GM21367 (cell line): Measurements from ENCODE around the gene BAZ2A.
"Not testable (repeated sequence)": the region's sequence is repeated elsewhere in the genome, so short reads cannot be mapped to it uniquely, and the experiment has no call there.

Experiments used
- ATAC-seq: cut with Tn5 transposase; IDR thresholded peaks from one replicate; pipeline ENCODE4 v1.9.1; 2021; ENCODE audit not compliant: unreplicated experiment

BAZ2A gene

DNA sequence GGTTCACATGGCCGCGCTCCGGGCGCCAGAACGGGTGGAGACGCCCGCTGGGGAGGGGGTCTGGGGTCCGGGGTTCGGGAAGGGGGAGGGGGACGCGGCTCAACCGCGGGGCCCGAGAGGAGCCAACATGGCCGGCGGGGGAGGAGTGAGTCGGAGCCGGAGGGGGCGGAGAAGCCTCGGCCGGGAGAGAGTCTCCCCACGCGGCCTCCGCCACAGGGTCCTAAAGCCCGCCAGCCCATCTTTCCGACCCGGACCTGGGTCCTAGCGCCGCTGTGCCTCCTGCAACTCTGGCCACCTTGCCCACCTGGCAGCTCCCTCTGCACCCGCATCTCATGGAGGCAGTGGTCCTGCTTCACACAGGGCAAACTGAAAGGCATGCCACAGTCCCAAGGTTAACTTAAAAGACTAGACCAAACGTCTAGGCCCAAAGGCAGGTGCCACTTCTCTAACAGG, at the start of gene BAZ2A:
TSS of gene BAZ2A (minus strand) at position 147 of the 453 bp plus-strand sequence. CDS start 12,796 bp downstream, outside the sequence.
- ATAC-seq, result peak; percentile 52

DNA sequence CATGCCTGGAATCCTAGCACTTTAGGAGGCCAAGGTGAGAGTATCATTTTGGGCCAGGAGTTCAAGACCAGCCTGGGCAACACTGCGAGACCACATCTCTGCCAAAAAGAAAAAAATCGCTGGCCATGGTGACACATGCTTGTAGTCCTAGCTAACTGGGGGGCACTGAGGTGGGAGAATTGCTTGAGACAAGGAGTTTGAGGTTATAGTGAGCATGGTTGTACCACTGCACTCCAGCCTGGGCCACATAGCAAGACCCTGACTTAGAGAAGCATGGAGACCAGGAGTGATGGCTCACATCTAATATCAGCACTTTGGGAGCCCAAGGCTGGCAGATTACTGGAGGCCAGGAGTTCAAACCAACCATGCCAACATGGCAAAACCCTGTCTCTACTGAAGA, 48.7 kb upstream of the BAZ2A start:
- no peak for ATAC-seq

DNA sequence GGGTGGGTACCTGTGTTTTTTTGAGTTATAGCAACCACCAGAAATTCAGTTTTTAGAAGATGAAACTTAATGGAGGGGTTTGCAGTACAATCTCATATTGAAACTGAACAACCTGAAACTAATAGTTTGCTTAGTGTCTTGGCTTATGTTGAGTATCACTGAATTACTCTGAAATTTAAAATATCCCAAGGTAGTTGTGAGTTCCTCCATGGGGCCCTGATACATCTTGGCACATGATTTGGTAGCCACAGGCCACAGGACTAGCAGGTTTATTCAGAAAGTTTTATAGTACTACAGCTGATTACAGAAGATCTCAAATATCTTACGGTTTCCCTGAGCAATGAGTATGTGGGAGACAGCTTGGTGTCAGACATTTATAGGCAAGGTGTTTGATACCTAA, 47.6 kb upstream of the BAZ2A start:
- ATAC-seq, result no peak

DNA sequence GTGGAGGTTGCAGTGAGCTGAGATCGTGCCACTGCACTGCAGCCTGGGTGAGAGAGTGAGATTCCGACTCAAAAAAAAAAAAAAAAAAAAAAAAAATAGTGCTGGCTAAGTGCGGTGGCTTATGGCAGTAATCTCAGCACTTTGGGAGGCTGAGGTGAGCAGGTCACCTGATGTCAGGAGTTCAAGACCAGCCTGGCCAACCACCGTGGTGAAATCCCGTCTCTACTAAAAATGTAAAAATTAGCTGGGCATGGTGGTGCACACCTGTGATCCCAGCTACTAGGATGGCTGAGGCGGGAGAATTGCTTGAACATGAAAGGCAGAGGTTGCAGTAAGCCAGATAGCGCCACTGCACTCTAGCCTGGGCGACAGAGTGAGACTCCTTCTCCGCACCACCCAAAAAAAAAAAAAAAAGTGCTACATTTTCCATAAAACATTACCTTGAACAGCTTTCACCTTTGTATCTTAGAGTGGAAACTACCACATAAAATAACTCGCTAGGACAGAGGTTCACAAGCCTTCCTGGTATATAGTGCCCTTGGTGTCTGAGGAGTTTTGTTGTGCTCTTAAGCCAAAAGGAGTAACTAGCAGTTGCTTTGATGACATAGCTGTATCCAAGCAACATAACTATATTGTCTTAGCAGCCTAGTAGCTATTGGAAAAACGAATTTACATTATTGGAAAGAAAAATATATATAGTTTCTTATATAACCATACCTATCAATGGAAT, 46.9 kb upstream of the BAZ2A start:
- ATAC-seq, result no peak

DNA sequence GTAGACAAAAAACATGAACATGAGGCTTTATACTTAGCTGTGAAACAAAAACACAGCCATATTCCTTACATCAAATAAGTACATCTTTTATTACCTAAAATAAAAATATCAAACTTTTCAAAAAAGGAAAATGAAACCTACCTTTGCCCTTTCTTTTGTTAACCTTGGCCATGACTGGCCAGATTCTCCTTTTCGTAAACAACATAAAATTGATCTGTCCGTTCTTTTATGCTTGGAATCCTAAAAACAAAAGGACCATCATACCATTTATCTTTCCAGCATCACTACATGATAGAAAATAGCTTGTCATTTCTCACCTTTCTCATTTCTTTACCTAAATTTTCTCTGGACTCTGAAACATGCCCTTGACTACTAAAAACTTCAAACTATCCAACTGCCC, 41.5 kb upstream of the BAZ2A start:
- ATAC-seq, result no peak

DNA sequence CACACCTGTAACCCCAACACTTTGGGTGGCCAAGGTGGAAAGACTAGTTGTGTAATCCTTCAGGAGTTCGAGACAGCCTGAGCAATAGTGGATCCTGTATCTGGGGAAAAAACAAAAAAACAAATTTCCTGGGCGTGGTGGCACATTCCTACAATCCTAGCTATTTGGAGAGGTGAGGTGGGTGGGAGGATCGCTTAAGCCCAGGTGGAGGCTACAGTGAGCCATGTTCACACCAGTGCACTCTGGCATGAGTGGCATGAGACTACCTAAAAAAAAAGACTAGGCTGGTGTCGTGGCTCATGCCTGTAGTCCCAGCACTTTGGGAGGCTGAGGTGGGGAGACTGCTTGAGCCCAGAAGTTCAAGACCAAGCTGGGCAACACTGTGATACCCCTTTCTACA, 40.7 kb upstream of the BAZ2A start:
- no peak for ATAC-seq

DNA sequence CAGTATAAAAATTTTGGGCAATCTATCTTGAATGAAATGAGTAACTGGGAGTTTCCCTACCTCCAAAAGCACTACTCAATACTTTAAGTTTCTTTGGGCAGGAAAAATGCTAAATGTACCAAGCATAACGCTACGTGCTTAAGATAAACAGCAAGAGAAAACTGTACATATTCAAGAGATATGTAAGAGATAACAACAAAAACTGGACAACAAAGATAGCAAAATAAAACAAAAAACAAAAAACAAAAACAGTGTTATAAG, 38.0 kb upstream of the BAZ2A start:
- ATAC-seq, result no peak

DNA sequence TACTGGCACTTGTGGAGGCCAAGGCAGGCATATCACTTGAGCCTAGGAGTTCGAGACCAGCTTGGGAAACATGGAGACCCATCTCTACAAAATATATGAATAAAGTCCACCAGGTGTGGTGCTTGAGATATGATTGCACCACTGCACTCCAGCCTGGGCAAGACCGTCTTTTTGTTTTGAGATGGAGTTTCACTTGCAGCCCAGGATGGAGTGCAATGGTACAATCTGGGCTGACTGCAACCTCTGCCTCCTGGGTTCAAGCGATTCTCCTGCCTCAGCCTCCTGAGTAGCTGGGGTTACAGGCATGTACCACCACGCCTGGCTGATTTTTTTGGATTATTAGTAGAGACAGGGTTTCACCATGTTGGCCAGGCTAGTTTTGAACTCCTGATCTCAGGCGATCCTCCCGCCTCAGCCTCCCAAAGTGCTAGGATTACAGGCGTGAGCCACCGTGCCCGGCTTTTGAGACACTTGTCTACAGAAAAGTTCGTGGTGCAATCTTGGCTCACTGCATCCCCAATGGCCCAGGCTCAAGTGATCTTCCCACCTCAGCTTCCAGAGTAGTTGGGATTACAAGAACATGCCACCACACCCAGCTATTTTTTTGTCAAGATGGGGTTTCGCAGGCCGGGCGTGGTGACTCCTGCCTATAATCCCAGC, 32.0 kb upstream of the BAZ2A start:
- no peak for ATAC-seq

DNA sequence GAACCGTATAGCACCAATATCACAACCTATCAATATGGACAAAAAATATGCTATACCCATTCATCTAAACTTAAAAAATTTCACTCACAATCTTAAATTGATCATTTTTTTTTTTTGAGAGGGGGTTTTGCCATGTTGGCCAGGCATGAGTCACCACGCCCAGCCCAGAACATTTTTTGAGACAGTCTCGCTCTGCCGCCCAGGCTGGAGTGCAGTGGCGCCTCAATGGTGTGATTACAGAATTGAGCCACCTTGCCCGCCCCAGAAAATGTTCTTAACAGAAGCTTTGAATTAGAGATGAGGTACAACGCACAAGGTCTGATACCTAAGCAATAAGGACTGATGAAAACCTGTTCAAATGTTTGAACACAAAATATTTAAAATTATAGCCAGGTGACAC, 31.4 kb upstream of the BAZ2A start:
- no peak for ATAC-seq

DNA sequence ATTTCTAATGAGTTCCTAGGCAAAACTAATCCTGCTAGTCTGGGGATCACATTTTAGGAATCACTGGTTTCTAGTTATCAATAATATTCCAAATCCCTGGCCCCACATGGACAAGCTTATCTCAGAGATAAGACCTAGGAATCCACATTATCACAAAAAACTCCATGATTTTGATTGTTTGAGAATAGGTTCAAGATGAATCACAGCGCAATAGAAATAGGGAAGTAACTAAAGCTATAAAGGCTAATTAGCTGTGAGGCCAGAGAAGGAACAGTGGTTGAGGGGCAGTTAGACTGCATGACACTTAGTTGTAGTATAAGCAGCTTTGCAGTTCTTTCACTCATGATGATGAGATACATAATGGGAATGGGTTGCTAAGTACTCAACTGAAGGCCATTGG, 28.8 kb upstream of the BAZ2A start:
- no peak for ATAC-seq

DNA sequence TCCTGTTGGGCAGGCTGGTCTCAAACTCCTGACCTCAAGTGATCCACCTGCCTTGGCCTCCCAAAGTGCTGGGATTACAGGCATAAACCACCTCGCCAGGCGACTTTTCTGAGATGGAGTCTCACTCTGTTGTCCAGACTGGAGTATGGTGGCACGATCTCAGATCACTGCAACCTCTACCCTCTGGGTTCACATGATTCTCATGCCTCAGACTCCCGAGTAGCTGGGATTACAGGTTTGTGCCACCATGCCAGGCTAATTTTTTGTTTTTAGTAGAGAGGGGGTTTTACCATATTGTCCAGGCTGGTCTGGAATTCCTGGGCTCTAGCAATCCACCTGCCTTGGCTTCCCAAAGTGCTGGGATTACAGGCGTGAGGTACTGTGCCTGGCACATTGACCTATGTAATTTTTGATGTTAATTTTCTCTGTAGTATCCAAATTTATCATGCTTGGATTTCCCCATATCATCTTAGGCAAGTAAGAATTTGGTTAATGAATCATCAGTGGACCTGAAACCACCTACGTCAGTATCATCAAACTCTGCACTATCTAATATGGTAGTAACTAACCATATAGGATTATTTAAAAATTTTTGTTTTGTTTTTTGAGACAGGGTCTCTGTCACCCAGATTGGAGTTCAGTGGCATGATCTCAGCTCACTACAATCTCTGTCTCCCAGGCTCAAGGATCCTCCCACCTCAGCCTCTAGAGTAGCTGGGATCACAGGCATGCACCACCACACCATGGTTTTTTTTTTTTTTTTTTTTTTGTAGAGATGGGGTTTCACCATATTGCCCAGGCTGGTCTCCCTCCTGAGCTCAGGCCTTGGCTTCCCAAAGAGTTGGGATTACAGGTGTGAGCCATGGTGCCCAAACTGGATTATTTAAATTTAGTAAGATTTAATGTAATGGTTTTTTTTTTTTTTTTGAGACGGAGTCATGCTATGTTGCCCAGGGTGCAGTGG, 27.6 kb upstream of the BAZ2A start:
- ATAC-seq, result no peak

DNA sequence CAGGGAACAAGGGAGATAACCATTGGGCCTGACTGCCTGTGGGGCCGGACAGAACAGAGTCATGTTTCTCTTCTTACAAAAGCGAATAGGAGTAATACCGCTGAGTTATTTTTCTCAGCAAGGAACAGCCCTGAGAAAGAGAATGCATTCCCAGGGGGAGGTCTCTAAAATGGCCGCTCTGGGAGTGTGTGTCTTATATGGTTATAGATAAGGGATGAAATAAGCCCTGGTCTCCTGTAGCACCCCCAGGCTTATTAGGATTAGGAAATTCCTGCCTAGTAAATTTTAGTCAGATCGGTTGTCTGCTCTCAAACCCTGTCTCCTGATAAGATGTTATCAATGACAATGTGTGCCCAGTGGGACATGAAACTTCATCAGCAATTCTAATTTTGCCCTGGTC, 23.7 kb upstream of the BAZ2A start:
- ATAC-seq, result not testable (repeated sequence)

DNA sequence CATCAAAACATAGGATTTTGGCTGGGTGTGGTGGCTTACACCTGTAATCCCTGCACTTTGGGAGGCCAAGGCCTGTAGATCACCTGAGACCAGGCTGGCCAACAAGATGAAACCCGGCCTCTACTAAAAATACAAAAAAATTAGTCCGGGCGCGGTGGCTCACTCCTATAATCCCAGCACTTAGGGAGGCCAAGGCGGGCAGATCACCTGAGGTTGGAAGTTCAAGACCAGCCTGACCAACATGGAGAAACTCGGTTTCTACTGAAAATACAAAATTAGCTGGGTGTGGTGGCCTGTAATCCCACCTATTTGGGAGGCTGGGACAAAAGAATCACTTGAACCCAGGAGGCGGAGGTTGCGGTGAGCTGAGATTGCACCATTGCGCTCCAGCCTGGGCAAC, 17.9 kb upstream of the BAZ2A start:
- not testable (repeated sequence) for ATAC-seq

DNA sequence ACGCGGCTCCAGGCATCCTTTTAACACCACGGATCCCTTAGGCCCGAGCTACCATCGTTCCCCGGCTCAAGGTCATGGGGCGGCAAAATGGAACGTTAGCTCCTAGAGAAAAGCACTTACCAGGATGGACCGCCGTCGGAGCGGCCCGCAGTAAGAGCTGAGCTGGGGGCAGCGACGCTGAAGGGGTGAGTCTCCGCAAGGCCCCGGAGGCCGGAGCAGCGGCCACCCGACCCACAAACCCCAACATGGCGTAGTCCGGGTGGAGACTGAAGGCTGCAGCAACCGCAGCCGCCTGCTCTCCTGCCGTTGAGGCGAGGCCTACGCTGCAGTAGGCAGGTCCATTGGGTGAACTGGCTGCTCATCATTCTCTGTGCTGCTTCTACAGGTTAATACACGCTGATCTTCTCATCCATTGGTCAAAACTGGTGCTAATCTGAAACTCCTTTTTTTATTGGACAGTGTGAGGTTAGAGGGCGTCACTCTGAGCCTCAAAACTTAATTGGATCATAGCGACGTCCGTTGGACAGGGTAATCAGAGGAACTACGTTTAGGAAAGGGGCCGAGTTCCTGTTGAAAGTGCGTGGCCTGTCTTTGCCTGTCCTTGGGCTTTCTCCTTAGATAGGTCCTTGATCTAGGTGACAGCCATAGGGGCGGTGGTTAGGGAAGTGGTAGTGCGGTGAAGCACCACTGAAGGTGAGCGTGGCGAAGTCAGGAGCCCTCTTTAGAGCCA, 15.8 kb upstream of the BAZ2A start, which contains the start of gene ATP5F1B:
TSS of gene ATP5F1B (minus strand) at position 268 of the 730 bp plus-strand sequence. CDS start at position 247, 21 bp downstream.
- ATAC-seq, result peak; percentile 95

DNA sequence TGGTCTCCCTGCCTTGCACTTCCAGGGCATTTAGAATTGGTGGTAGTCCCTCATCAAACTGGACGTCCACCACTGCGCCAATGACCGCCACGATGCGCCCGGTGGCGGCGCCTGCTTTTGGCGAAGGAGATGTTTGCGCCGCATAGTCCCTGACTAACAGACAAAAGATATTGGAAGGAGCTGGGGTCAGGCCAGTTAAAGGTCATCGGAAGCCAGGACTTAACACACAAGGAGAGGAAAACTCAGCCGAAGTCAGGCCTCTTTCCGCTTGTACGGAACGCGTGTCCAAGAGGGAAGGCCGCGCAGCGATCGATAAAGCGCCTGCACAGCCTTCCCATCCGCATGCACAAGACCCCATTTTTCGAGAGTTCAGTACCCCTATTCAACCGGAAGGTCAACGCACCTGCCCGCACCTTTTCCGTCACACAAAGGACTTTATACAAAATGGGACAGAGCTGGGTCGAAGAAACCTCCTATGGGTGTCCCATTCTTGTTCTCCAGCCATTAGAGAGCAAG, 15.1 kb upstream of the BAZ2A start:
- ATAC-seq, result no peak

DNA sequence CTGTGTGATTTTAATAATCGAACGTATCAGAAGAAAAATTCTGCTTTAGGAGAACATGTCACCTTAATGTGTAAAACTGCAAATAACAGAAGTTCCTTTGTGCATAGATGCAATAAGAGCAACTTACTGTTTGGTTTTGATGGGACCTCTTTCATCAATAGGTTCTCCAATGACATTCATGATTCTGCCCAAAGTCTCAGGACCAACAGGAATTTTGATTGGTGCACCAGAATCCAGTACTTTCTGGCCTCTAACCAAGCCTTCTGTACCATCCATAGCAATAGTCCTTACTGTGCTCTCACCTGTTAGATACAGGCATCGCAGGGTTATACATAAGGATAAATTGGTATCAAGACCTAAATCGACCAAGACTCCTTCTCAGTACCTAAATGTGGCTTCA, 14.5 kb upstream of the BAZ2A start:
- ATAC-seq, result no peak

DNA sequence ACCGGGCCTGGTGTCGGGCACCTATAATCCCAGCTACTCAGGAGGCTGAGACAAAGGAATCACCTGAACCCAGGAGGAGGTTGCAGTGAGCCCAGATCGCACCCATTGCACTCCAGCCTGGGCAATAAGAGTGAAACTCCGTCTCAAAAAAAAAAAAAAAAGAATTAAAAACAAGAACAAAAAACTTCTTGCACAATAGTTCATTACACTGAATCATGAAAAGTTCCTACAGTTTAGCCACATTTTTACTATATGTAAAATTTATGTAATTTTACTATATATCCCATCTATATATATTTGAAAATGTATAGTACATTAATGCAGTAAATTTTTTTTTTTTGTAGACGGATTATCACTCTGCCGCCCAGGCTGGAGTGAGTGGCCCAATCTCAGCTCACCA, 11.1 kb upstream of the BAZ2A start:
- ATAC-seq, result no peak

DNA sequence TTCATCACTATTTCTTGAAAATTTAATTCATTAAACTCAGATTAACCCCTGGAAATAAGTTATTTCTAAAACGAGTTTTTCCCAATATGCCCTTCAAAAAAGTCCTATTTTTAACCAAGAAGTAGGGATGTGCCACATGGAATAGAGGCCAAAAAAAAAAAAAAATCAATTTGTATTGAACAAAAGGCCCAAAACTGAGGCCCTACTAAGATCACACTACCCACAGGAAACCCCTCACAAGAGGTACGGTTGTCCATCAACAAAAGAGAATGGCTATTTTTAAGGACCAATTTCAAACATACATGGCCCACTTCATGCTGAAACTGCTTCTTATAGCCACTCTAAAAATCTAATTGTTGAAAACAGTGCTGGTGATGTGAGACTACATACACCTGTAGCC, 7.5 kb upstream of the BAZ2A start:
- no peak for ATAC-seq

DNA sequence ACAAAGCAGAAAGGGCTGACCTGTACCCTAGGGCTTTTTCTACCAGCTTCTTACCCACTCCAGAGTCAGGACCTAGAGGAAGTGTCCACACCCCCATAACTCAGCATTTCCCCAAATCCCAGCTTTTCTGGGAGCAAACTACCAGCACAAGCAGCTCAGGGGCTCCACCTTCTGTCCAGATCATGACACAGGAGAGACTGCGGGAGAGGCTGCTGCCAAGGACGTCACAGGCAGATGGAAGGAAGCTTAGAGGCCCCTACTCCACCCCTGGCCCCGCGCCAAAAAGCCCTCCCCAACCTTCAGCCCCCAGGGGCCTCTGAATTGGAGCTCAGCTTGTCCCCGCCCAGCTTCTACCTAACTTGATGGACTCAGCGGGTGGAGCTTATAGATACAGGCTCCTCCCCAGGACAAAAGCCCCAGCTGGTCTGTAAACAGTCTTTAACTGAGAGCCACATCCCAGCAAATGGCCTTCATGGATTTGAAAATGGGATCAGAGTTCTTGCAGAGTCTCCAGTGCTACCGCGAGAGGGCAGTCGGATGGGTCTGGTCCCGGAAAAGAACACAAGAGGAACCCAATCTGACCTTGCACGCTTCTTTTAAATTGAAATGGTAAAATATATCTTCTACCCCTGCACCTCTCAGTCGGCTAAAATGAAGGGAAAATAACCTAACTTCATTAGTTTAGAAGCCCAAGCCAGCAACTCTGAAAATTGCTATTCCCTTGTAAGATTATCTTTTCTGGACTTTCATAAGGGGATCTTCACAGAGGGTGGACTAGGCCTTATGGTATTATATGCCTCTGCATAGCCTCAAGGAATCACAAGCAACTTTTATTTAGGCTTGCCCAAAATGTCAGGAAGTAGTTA, 6.8 kb upstream of the BAZ2A start:
- ATAC-seq, result peak; percentile 42
